HepG2 (cell line): ENCODE measurements around the gene JADE3. TPM values are rescaled to one million over a fixed set of nuclear protein-coding genes. Genes with fewer than 3 reads are reported as not detected.

Experiments
- ATAC-seq: fragments of 200-7000 bp; cut with Tn5 transposase; 3 replicates; pipeline ENCODE4 v1.9.1; 2020; ENCODE audit warnings: mild to moderate bottlenecking, moderate library complexity
- BruUV-seq: library from RNA; stranded (reverse); fragments of 400-500 nt; replicated peaks from 2 replicates; lab custom pipeline; 2021; lab: Mats Ljungman, UMichigan
- CTCF ChIA-PET: fragments of 300-600 bp; formaldehyde crosslinking; extraction: SDS; loops from one replicate; lab custom pipeline; 2021; ENCODE audit warnings: low total read pairs, inconsistent platforms, low intra/inter-chr PET ratio; lab: Yijun Ruan, JAX
- POLR2A ChIA-PET: fragments of 350-600 bp; sonication (Branson Sonifier 250); formaldehyde crosslinking; loops from one replicate; lab custom pipeline; 2020; ENCODE audit warnings: antibody characterized with exemption, inconsistent platforms; lab: Yijun Ruan, JAX
- DNase-seq: peaks from one replicate; pipeline ENCODE4 v3.0.0-alpha.2; 2015; ENCODE audit warnings: low spot score
- FAIRE-seq: peaks from 3 replicates; lab custom pipeline; 2011; peaks lifted over from hg19 to GRCh38; lab: Jason Lieb, UNC
- H2AFZ ChIP-seq: one replicate; pipeline ENCODE4 v1.6.1; 2011; ENCODE audit warnings: low read length, inconsistent platforms
- H3K27ac ChIP-seq: fragments of 300-600 bp; 3 replicates; pipeline ENCODE4 v1.8.0; 2011; ENCODE audit warnings: mixed run types, mild to moderate bottlenecking, mixed read lengths, low read length, inconsistent platforms; ENCODE audit not compliant: insufficient read depth; ENCODE audit errors: extremely low read length
- H3K27me3 ChIP-seq, 2 experiments: fragments of 200-600 bp in 1 of 2; 2 replicates in 1 of 2; 3 replicates in 1 of 2; pipeline versions ENCODE4 v1.6.0 to v1.8.0; 2011; ENCODE audit warnings: low read length in 2 of 2, mild to moderate bottlenecking in 2 of 2, moderate library complexity in 2 of 2, inconsistent platforms in 1 of 2; ENCODE audit not compliant: insufficient read depth in 2 of 2, control insufficient read depth in 1 of 2
- H3K36me3 ChIP-seq, 2 experiments: fragments of 200-600 bp in 1 of 2; replicated peaks in 1 of 2; 2 replicates in 1 of 2; 3 replicates in 1 of 2; pipeline versions ENCODE4 v1.5.1 to v1.8.0; 2011; ENCODE audit warnings: low read length in 2 of 2, inconsistent platforms in 1 of 2; ENCODE audit not compliant: insufficient read depth in 2 of 2, control insufficient read depth in 1 of 2
- H3K4me1 ChIP-seq: 2 replicates; pipeline ENCODE4 v1.5.1; 2012; ENCODE audit warnings: low read length, inconsistent platforms; ENCODE audit not compliant: insufficient read depth
- H3K4me2 ChIP-seq: 2 replicates; pipeline ENCODE4 v1.6.0; 2011; ENCODE audit warnings: low read depth, low read length, inconsistent platforms
- H3K4me3 ChIP-seq, 3 experiments: fragments of 200-600 bp in 1 of 3; sonication (generic), shearing (Covaris generic) in 1 of 3; replicated peaks in 1 of 3; 2 replicates each; pipeline ENCODE4 v1.5.1; 2011 to 2016; ENCODE audit warnings: low read length in 3 of 3, inconsistent platforms in 2 of 3, low read depth in 2 of 3, mild to moderate bottlenecking in 2 of 3, control low read depth in 1 of 3, mixed read lengths in 1 of 3; ENCODE audit not compliant: insufficient read depth in 1 of 3
- H3K79me2 ChIP-seq: one replicate; pipeline ENCODE4 v1.6.1; 2011; ENCODE audit warnings: low read length, inconsistent platforms; ENCODE audit not compliant: insufficient read depth
- H3K9ac ChIP-seq: 2 replicates; pipeline ENCODE4 v1.6.0; 2011; ENCODE audit warnings: mild to moderate bottlenecking, low read depth, low read length, inconsistent platforms; ENCODE audit not compliant: insufficient read depth
- H3K9me3 ChIP-seq: 2 replicates; pipeline ENCODE4 v1.5.1; 2012; ENCODE audit warnings: mild to moderate bottlenecking, low read length
- H4K20me1 ChIP-seq: 2 replicates; pipeline ENCODE4 v1.6.0; 2011; ENCODE audit warnings: inconsistent platforms, mild to moderate bottlenecking, low read length, moderate library complexity; ENCODE audit not compliant: insufficient read depth
- ATF4 ChIP-seq, 2 experiments: fragments of 450-650 bp in 1 of 2; sonication (generic) in 1 of 2; formaldehyde crosslinking; IDR thresholded peaks; 2 replicates each; pipeline versions ENCODE4 v1.5.0 to v1.8.0; 2020 to 2022; ENCODE audit warnings: mild to moderate bottlenecking in 1 of 2, missing genetic modification reagents in 1 of 2
- HOXA5 ChIP-seq: sonication (generic); formaldehyde crosslinking; IDR thresholded peaks from 2 replicates; pipeline ENCODE4 v1.4.0; 2020; ENCODE audit warnings: missing genetic modification reagents
- HOXA9 ChIP-seq: sonication (generic); formaldehyde crosslinking; IDR thresholded peaks from 2 replicates; pipeline ENCODE4 v1.8.1; 2022; ENCODE audit warnings: missing genetic modification reagents, mild to moderate bottlenecking, moderate library complexity, borderline replicate concordance
- MAFK ChIP-seq, 2 experiments: IDR thresholded peaks in 1 of 2; conservative IDR thresholded peaks in 1 of 2; 2 replicates each; pipeline ENCODE4 v1.6.1; 2011; ENCODE audit warnings: improper control_type of control experiment in 2 of 2, low read length in 2 of 2
- POLR2AphosphoS5 ChIP-seq: IDR thresholded peaks from 2 replicates; pipeline ENCODE4 v1.6.1; 2012; ENCODE audit warnings: low read depth, low read length
- TRAFD1 ChIP-seq: sonication (generic); formaldehyde crosslinking; IDR thresholded peaks from 2 replicates; pipeline ENCODE4 v1.5.1; 2020; ENCODE audit warnings: missing genetic modification reagents, mild to moderate bottlenecking, borderline replicate concordance
- ZFP41 ChIP-seq: sonication (generic); formaldehyde crosslinking; IDR thresholded peaks from 2 replicates; pipeline ENCODE4 v1.4.0; 2020; ENCODE audit warnings: mild to moderate bottlenecking, missing genetic modification reagents, borderline replicate concordance
- ZNF564 ChIP-seq: sonication (generic); formaldehyde crosslinking; IDR thresholded peaks from 2 replicates; pipeline ENCODE4 v1.8.1; 2023; ENCODE audit warnings: mild to moderate bottlenecking, missing genetic modification reagents
- ZNF629 ChIP-seq: sonication (generic); formaldehyde crosslinking; conservative IDR thresholded peaks from 2 replicates; pipeline ENCODE4 v1.5.0; 2020; ENCODE audit warnings: missing genetic modification reagents
- ZNF703 ChIP-seq: sonication (generic); formaldehyde crosslinking; IDR thresholded peaks from 2 replicates; pipeline ENCODE4 v1.5.1; 2020; ENCODE audit warnings: missing genetic modification reagents, mild to moderate bottlenecking, moderate library complexity, borderline replicate concordance
- WGBS: methylation state at CpG from one replicate; pipeline ENCODE4 v1.1.6; 2017; ENCODE audit warnings: low lambda C conversion rate; 5-methylcytosine and 5-hydroxymethylcytosine counted together
- in situ Hi-C: cut with HindIII; loops from 2 replicates; pipeline ENCODE4 v1.10.0; 2017; ENCODE audit warnings: low pct_unique_long_range_greater_than_20kb; ENCODE audit not compliant: extremely low pct_ligation_motif_present
- intact Hi-C: fragments of 100-400 bp; cut with micrococcal nuclease; formaldehyde crosslinking; loops from one replicate; pipeline ENCODE4 v1.10.0; 2022; ENCODE audit not compliant: unreplicated experiment
- polyA plus RNA-seq, 8 experiments: library from polyadenylated mRNA; depleted of rRNA in 3 of 8; stranded (reverse) in 7 of 8; unstranded in 1 of 8; fragments of >200 nt; fragmentation: Illumina TruSeq in 4 of 8; extraction: Trizol in 4 of 8; gene quantifications; 2 replicates each; pipeline versions ENCODE4 v1.2.1 to v1.2.3, GENCODE V29; 2011 to 2016; ENCODE audit warnings: low read depth in 4 of 8, missing spikeins in 1 of 8, mixed read lengths in 1 of 8; ENCODE audit not compliant: insufficient read depth in 1 of 8
- total RNA-seq, 5 experiments: library from RNA; depleted of rRNA; stranded (reverse); fragments of >200 nt; fragmentation: Illumina TruSeq; extraction: Trizol; gene quantifications; 2 replicates each; pipeline ENCODE4 v1.2.3, GENCODE V29; 2016; ENCODE audit warnings: low read depth in 1 of 5
- TF ChIP-seq, protein P1 (sequence below): IDR thresholded peaks from 2 replicates; pipeline ENCODE4 v1.6.1; 2012; ENCODE audit warnings: low read length, improper control_type of control experiment

The JADE3 gene
- total and polyA plus RNA-seq, 2 of the 13 experiments (the other 11 are each of a cell fraction or from before 2014, with no cell fraction given), result 7.7 to 7.8 TPM

GRCh38 chrX:46935295-46935694, 23.1 kb downstream of the JADE3 start (continued):
- no peak for TF ChIP-seq ZFP41 (CRISPR knock-in tag)

DNA sequence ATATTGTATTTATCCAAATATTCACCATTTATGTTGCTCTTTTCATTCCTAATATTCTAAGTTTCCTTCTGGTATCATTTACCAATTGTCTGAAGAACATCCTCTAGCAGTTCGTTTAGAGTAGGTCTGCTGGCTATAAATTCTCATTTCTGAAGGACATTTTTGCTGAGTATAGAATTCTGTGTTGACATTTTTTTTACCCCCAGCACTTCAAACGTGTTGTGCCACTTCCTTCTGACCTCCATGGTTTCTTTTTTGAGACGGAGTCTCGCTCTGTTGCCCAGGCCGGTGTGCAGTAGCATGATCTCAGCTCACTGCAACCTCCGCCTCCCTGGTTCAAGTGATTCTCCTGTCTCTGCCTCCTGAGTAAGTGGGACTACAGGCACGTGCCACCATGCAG, 26.4 kb downstream of the JADE3 start:
- FAIRE-seq (no peak), DNase-seq (no peak), ATAC-seq (no peak)
- ChIA-PET CTCF (no interaction called here), POLR2A (no interaction called here)
- H3K36me3 ChIP-seq, result no peaks in the 10 kb centered on the region
- in situ Hi-C loops (no loop called here), intact Hi-C loops (no loop called here)
- no peaks in the 10 kb centered on the region for H3K9me3 ChIP-seq
- no peak overlapping the region for H3K27ac ChIP-seq
- H3K4me2 ChIP-seq, result no peak overlapping the region
- peaks cover 16% of the 10 kb centered on the region; the same call in 1 of the 2 replicates for H3K4me1 ChIP-seq
- BruUV-seq, result no TSS peak
- H3K4me3 ChIP-seq, result no peak overlapping the region
- peaks cover 49% of the 10 kb centered on the region for H3K79me2 ChIP-seq
- H3K9ac ChIP-seq, result no peak overlapping the region
- no peak overlapping the region for H2AFZ ChIP-seq
- 97% methylated on average over 7 of the region's 7 CpGs for WGBS
- TF ChIP-seq MAFK (conservative IDR thresholded peaks at IDR 0.05 in 1 of 2, IDR thresholded peaks at IDR 0.05 in 1 of 2; ENCODE audit: low read length in 2 of 2) (peak in 1 of 2 experiments; percentile 11; a peak in 1 of 4 replicates), ATF4 (CRISPR knock-in tag; IDR thresholded peaks at IDR 0.05) (no peak), ZNF629 (CRISPR knock-in tag) (no peak)
- no peaks in the 10 kb centered on the region for H3K27me3 ChIP-seq
- no peaks in the 10 kb centered on the region for H4K20me1 ChIP-seq

DNA sequence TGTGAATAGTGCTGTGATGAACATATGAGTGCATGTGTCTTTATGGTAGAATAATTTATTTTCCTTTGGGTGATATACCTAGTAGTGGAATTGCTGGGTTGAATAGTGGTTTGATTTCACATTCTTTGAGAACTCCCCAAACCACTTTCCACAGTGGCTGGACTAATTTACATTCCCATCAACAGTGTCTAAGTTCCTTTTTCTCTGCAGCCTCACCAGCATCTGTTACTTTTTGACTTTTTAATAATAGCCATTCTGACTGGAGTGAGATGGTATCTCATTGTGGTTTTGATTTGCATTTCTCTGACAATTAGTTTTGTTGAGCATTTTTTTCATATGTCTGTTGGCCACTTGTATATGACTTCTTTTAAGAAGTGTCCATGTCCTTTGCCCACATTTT, 29.1 kb downstream of the JADE3 start:
- ChIA-PET POLR2A (no interaction called here), CTCF (no interaction called here)
- Histone ChIP-seq H3K27ac (no peak overlapping the region), H3K4me2 (no peak overlapping the region), H3K9me3 (no peaks in the 10 kb centered on the region), H3K79me2 (peaks cover 59% of the 10 kb centered on the region), H3K9ac (no peak overlapping the region), H3K27me3 (no peaks in the 10 kb centered on the region), H3K36me3 (no peaks in the 10 kb centered on the region), H4K20me1 (no peaks in the 10 kb centered on the region), H3K4me1 (no peaks in the 10 kb centered on the region), H2AFZ (no peak overlapping the region), H3K4me3 (no peak overlapping the region)
- in situ Hi-C loops, result no loop called here
- ATAC-seq (no peak), FAIRE-seq (no peak), DNase-seq (no peak)
- intact Hi-C loops, result no loop called here
- BruUV-seq, result no TSS peak
- TF ChIP-seq TRAFD1 (CRISPR knock-in tag), result no peak
- no peak for TF ChIP-seq ZNF564 (CRISPR knock-in tag)
- TF ChIP-seq, protein P1, sequence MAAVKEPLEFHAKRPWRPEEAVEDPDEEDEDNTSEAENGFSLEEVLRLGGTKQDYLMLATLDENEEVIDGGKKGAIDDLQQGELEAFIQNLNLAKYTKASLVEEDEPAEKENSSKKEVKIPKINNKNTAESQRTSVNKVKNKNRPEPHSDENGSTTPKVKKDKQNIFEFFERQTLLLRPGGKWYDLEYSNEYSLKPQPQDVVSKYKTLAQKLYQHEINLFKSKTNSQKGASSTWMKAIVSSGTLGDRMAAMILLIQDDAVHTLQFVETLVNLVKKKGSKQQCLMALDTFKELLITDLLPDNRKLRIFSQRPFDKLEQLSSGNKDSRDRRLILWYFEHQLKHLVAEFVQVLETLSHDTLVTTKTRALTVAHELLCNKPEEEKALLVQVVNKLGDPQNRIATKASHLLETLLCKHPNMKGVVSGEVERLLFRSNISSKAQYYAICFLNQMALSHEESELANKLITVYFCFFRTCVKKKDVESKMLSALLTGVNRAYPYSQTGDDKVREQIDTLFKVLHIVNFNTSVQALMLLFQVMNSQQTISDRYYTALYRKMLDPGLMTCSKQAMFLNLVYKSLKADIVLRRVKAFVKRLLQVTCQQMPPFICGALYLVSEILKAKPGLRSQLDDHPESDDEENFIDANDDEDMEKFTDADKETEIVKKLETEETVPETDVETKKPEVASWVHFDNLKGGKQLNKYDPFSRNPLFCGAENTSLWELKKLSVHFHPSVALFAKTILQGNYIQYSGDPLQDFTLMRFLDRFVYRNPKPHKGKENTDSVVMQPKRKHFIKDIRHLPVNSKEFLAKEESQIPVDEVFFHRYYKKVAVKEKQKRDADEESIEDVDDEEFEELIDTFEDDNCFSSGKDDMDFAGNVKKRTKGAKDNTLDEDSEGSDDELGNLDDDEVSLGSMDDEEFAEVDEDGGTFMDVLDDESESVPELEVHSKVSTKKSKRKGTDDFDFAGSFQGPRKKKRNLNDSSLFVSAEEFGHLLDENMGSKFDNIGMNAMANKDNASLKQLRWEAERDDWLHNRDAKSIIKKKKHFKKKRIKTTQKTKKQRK, result no peak
- TF ChIP-seq POLR2AphosphoS5, result no peak
- TF ChIP-seq HOXA9 (CRISPR knock-in tag), result no peak
- no peak for TF ChIP-seq HOXA5 (CRISPR knock-in tag)
- TF ChIP-seq ZNF703 (CRISPR knock-in tag), result no peak
